Endothelial cell of umbilical vein (primary cell): ENCODE measurements around the gene TRABD. TPM values are rescaled to one million over a fixed set of nuclear protein-coding genes. Genes with fewer than 3 reads are reported as not detected.

Experiments
- BruUV-seq: library from RNA; stranded (reverse); fragments of 400-500 nt; replicated peaks from 2 replicates; lab custom pipeline; 2021; lab: Mats Ljungman, UMichigan
- CTCF ChIA-PET: fragments of 300-600, 350-600 bp; sonication (Branson Sonifier 250); formaldehyde crosslinking; loops from one replicate; lab custom pipeline; 2021; ENCODE audit warnings: antibody characterized with exemption, inconsistent platforms; lab: Charles Lee
- POLR2A ChIA-PET: fragments of 300-600, 350-600 bp; sonication (Branson Sonifier 250); formaldehyde crosslinking; loops from one replicate; lab custom pipeline; 2021; ENCODE audit warnings: antibody characterized with exemption, inconsistent platforms; lab: Charles Lee
- DNase-seq: peaks from one replicate; pipeline ENCODE4 v3.0.0-alpha.2; 2011; ENCODE audit warnings: low read depth, low spot score
- FAIRE-seq: peaks from 2 replicates; lab custom pipeline; 2011; peaks lifted over from hg19 to GRCh38; lab: Jason Lieb, UNC
- H2AFZ ChIP-seq: 2 replicates; pipeline ENCODE4 v1.6.0; 2012; ENCODE audit warnings: low read depth, low read length, control low read depth, inconsistent platforms
- H3K27ac ChIP-seq: 2 replicates; pipeline ENCODE4 v1.5.1; 2011; ENCODE audit warnings: low read depth, mild to moderate bottlenecking, control low read depth, low read length, moderate library complexity; ENCODE audit not compliant: insufficient read depth
- H3K27me3 ChIP-seq, 2 experiments: 2 replicates each; pipeline versions ENCODE4 v1.6.0 to v1.6.1; 2011; ENCODE audit warnings: low read length in 2 of 2, mixed read lengths in 1 of 2; ENCODE audit not compliant: control insufficient read depth in 2 of 2, insufficient read depth in 2 of 2
- H3K36me3 ChIP-seq, 2 experiments: 2 replicates in 1 of 2; 3 replicates in 1 of 2; pipeline ENCODE4 v1.5.1; 2011; ENCODE audit warnings: low read length in 2 of 2, mild to moderate bottlenecking in 1 of 2, moderate library complexity in 1 of 2; ENCODE audit not compliant: control insufficient read depth in 2 of 2, insufficient read depth in 2 of 2; ENCODE audit errors: extremely low read depth in 1 of 2
- H3K4me1 ChIP-seq: 3 replicates; pipeline ENCODE4 v1.5.1; 2011; ENCODE audit warnings: mild to moderate bottlenecking, low read length; ENCODE audit not compliant: control insufficient read depth, insufficient read depth; ENCODE audit errors: extremely low read depth
- H3K4me2 ChIP-seq: 2 replicates; pipeline ENCODE4 v1.6.1; 2011; ENCODE audit warnings: low read length, control low read depth, mixed read lengths; ENCODE audit not compliant: insufficient read depth
- H3K4me3 ChIP-seq, 3 experiments: fragments of 200-600 bp in 1 of 3; sonication (generic), shearing (Covaris generic) in 1 of 3; replicated peaks in 1 of 3; 2 replicates each; pipeline ENCODE4 v1.5.1; 2011 to 2016; ENCODE audit warnings: control low read depth in 3 of 3, low read length in 3 of 3, mild to moderate bottlenecking in 2 of 3, inconsistent platforms in 1 of 3, low read depth in 1 of 3, moderate library complexity in 1 of 3; ENCODE audit not compliant: insufficient read depth in 1 of 3
- H3K79me2 ChIP-seq: 2 replicates; pipeline ENCODE4 v1.6.0; 2012; ENCODE audit warnings: low read length, inconsistent platforms; ENCODE audit not compliant: control insufficient read depth, insufficient read depth
- H3K9ac ChIP-seq: replicated peaks from 2 replicates; pipeline ENCODE3; 2011; ENCODE audit warnings: low read length, control low read depth; ENCODE audit not compliant: insufficient read depth; ENCODE audit errors: extremely low read depth
- H3K9me1 ChIP-seq: replicated peaks from 3 replicates; pipeline ENCODE4 v1.6.0; 2011; ENCODE audit warnings: mild to moderate bottlenecking, low read length; ENCODE audit not compliant: control insufficient read depth, insufficient read depth; ENCODE audit errors: extremely low read depth
- H3K9me3 ChIP-seq: replicated peaks from 2 replicates; pipeline ENCODE4 v1.5.1; 2012; ENCODE audit warnings: low read length, inconsistent platforms; ENCODE audit not compliant: control insufficient read depth, insufficient read depth
- H4K20me1 ChIP-seq: replicated peaks from 2 replicates; pipeline ENCODE3; 2011; ENCODE audit warnings: mild to moderate bottlenecking, low read length; ENCODE audit not compliant: control insufficient read depth, insufficient read depth; ENCODE audit errors: extremely low read depth
- EZH2 ChIP-seq: IDR thresholded peaks from 2 replicates; pipeline ENCODE4 v1.6.1; 2012; ENCODE audit warnings: borderline replicate concordance, low read depth, mild to moderate bottlenecking, moderate library complexity, low read length, inconsistent platforms; ENCODE audit not compliant: severe bottlenecking
- FOS ChIP-seq: IDR thresholded peaks from 2 replicates; pipeline ENCODE4 v1.6.1; 2011; ENCODE audit warnings: mild to moderate bottlenecking, low read length, moderate library complexity, borderline replicate concordance; ENCODE audit not compliant: insufficient read depth
- GATA2 ChIP-seq: IDR thresholded peaks from 2 replicates; pipeline ENCODE4 v1.7.0; 2011; ENCODE audit warnings: low read depth, mild to moderate bottlenecking, moderate library complexity, mixed read lengths, low read length; ENCODE audit not compliant: insufficient read length, insufficient read depth
- JUN ChIP-seq: IDR thresholded peaks from 2 replicates; pipeline ENCODE4 v1.6.1; 2011; ENCODE audit warnings: borderline replicate concordance, low read depth; ENCODE audit not compliant: insufficient read length, insufficient read depth
- MYC ChIP-seq: IDR thresholded peaks from one replicate; pipeline ENCODE4 v1.6.1; 2011; ENCODE audit warnings: mild to moderate bottlenecking, low read depth, low read length
- POLR2A ChIP-seq: IDR thresholded peaks from 2 replicates; pipeline ENCODE4 v1.6.1; 2012; ENCODE audit warnings: low read depth, mild to moderate bottlenecking, control low read depth, low read length
- POLR2AphosphoS5 ChIP-seq: IDR thresholded peaks from 2 replicates; pipeline ENCODE4 v1.6.1; 2012; ENCODE audit warnings: low read depth, mild to moderate bottlenecking, control low read depth, low read length, moderate library complexity; ENCODE audit not compliant: insufficient read depth
- dilution Hi-C: fragments of 300-500 bp; cut with MboI; formaldehyde crosslinking; loops from one replicate; pipeline ENCODE4 v1.15.0; 2019; ENCODE audit warnings: low sequenced_read_pairs; ENCODE audit not compliant: extremely low pct_ligation_motif_present
- intact Hi-C: fragments of 100-400 bp; cut with micrococcal nuclease; formaldehyde crosslinking; loops from one replicate; pipeline ENCODE4 v1.10.0; 2022
- polyA plus RNA-seq, 4 experiments: library from polyadenylated mRNA; depleted of rRNA in 3 of 4; stranded (reverse) in 3 of 4; unstranded in 1 of 4; fragments of >200 nt; gene quantifications; 2 replicates each; pipeline versions ENCODE4 v1.2.1 to v1.2.3, GENCODE V29; 2011 to 2012; ENCODE audit warnings: missing spikeins in 1 of 4
- total RNA-seq: library from RNA; stranded (reverse); gene quantifications from 2 replicates; pipeline ENCODE4 v1.2.3, GENCODE V29; 2021
- TF ChIP-seq, protein P1 (sequence below): IDR thresholded peaks from 2 replicates; pipeline ENCODE4 v1.6.1; 2011; ENCODE audit not compliant: insufficient read depth, insufficient read length
- TF ChIP-seq, protein P2 (sequence below), 2 donors: IDR thresholded peaks; 1 replicate in 1 of 2; 2 replicates in 1 of 2; pipeline ENCODE4 v1.5.1; 2011; ENCODE audit warnings: low read length in 2 of 2, mild to moderate bottlenecking in 2 of 2, moderate library complexity in 2 of 2, control low read depth in 1 of 2, inconsistent platforms in 1 of 2, low read depth in 1 of 2; ENCODE audit not compliant: insufficient read depth in 1 of 2; ENCODE audit errors: extremely low read depth in 1 of 2

Gene TRABD
- total and polyA plus RNA-seq, 2 donors (not counting 3 experiments of a cell fraction or from before 2014, with no cell fraction given): 46.8 to 48.4 TPM

DNA sequence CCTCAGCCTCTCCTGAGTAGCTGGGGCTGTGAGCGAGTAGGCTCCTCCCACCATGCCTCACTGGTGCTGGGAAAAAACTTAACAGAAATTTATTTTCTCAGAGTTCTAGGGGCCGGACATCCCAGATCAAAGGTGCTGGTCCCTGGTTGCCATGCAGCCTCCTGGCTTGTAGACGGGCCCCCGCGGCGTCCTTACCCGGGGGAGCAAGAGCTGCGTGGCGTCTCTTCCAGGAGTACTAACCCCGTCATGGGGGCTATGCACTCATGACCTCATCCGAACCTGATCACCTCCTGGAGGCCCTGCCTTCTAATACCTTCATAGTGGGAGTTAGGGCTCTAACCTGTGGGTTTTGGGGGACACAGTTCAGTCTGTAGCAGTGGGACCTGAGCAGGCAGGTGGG is 2.6 kb downstream of the TRABD start:
- Histone ChIP-seq H3K9me3 (no peaks in the 10 kb centered on the region), H3K9ac (no peak overlapping the region), H3K36me3 (peaks cover 0 to 4% of the 10 kb centered on the region in 2 experiments), H3K4me1 (peaks cover 40% of the 10 kb centered on the region), H3K79me2 (peaks cover 67% of the 10 kb centered on the region), H3K9me1 (no peaks in the 10 kb centered on the region), H3K4me2 (no peak overlapping the region), H3K4me3 (no peak overlapping the region), H3K27ac (no peak overlapping the region), H3K27me3 (no peaks in the 10 kb centered on the region), H2AFZ (no peak overlapping the region), H4K20me1 (no peaks in the 10 kb centered on the region)
- POLR2A ChIA-PET: no interaction called here
- CTCF ChIA-PET: no interaction called here
- no TSS peak for BruUV-seq
- intact Hi-C loops: no loop called here
- dilution Hi-C loops: no loop called here
- DNase-seq: no peak
- FAIRE-seq: no peak
- TF ChIP-seq FOS (no peak), GATA2 (no peak), EZH2 (no peak), JUN (no peak), POLR2A (no peak), POLR2AphosphoS5 (no peak), MYC (no peak)
- TF ChIP-seq, protein P1, sequence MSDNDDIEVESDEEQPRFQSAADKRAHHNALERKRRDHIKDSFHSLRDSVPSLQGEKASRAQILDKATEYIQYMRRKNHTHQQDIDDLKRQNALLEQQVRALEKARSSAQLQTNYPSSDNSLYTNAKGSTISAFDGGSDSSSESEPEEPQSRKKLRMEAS: no peak
- TF ChIP-seq, protein P2, sequence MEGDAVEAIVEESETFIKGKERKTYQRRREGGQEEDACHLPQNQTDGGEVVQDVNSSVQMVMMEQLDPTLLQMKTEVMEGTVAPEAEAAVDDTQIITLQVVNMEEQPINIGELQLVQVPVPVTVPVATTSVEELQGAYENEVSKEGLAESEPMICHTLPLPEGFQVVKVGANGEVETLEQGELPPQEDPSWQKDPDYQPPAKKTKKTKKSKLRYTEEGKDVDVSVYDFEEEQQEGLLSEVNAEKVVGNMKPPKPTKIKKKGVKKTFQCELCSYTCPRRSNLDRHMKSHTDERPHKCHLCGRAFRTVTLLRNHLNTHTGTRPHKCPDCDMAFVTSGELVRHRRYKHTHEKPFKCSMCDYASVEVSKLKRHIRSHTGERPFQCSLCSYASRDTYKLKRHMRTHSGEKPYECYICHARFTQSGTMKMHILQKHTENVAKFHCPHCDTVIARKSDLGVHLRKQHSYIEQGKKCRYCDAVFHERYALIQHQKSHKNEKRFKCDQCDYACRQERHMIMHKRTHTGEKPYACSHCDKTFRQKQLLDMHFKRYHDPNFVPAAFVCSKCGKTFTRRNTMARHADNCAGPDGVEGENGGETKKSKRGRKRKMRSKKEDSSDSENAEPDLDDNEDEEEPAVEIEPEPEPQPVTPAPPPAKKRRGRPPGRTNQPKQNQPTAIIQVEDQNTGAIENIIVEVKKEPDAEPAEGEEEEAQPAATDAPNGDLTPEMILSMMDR (IDR thresholded peaks at IDR 0.05; ENCODE audit: extremely low read depth in 1 of 2, insufficient read depth in 1 of 2, low read depth in 1 of 2, low read length in 2 of 2): no peak
